Osteoblast (primary cell): ENCODE results near the gene DNAH8. TPM values are rescaled to one million over a fixed set of nuclear protein-coding genes. Genes with fewer than 3 reads are reported as not detected.
A peak's percentile ranks its signal among the peaks of the same experiment; 100 is the strongest.

Experiments used
- DNase-seq: peaks from one replicate; pipeline ENCODE4 v3.0.0; 2011; ENCODE audit warnings: low spot score, mixed read lengths; ENCODE audit not compliant: insufficient read length; ENCODE audit errors: missing footprints
- H2AFZ ChIP-seq: 2 replicates; pipeline ENCODE4 v1.6.0; 2011; ENCODE audit warnings: mild to moderate bottlenecking, low read length
- H3K27ac ChIP-seq: 2 replicates; pipeline ENCODE4 v1.5.1; 2011; ENCODE audit warnings: mild to moderate bottlenecking, low read depth, low read length, moderate library complexity
- H3K27me3 ChIP-seq: 2 replicates; pipeline ENCODE4 v1.6.0; 2012; ENCODE audit warnings: mild to moderate bottlenecking, control low read depth, inconsistent platforms, low read length, moderate library complexity; ENCODE audit not compliant: insufficient read depth
- H3K36me3 ChIP-seq: 2 replicates; pipeline ENCODE4 v1.5.1; 2011; ENCODE audit warnings: mild to moderate bottlenecking, low read length, control low read depth, moderate library complexity; ENCODE audit not compliant: insufficient read depth
- H3K4me1 ChIP-seq: 2 replicates; pipeline ENCODE4 v1.5.1; 2011; ENCODE audit warnings: mild to moderate bottlenecking, low read length, control low read depth, moderate library complexity; ENCODE audit not compliant: insufficient read depth
- H3K4me2 ChIP-seq: 2 replicates; pipeline ENCODE4 v1.6.0; 2011; ENCODE audit warnings: mild to moderate bottlenecking, low read length; ENCODE audit not compliant: insufficient read depth
- H3K4me3 ChIP-seq: fragments of 200-600 bp; sonication (generic); 3 replicates; pipeline ENCODE4 v1.5.1; 2012; ENCODE audit warnings: mild to moderate bottlenecking, low read length, inconsistent platforms; ENCODE audit not compliant: insufficient read depth
- H3K79me2 ChIP-seq: 2 replicates; pipeline ENCODE4 v1.6.0; 2012; ENCODE audit warnings: mild to moderate bottlenecking, low read length, control low read depth, inconsistent platforms; ENCODE audit not compliant: insufficient read depth
- H3K9me3 ChIP-seq: 2 replicates; pipeline ENCODE4 v1.5.1; 2011; ENCODE audit warnings: low read depth, low read length, control low read depth
- H4K20me1 ChIP-seq: 2 replicates; pipeline ENCODE4 v1.6.0; 2012; ENCODE audit warnings: mild to moderate bottlenecking, low read length, control low read depth; ENCODE audit not compliant: insufficient read depth
- CTCF ChIP-seq: IDR thresholded peaks from 2 replicates; pipeline ENCODE4 v1.5.1; 2011; ENCODE audit warnings: mild to moderate bottlenecking, low read depth, low read length, moderate library complexity; ENCODE audit errors: extremely low read depth
- total RNA-seq: library from RNA; depleted of rRNA; stranded (reverse); fragments of >200 nt; gene quantifications from 2 replicates; pipeline ENCODE4 v1.2.3, GENCODE V29; 2012

DNAH8 gene
- total RNA-seq, 1 donor = 0.36 TPM

GRCh38 chr6:39003072-39003471 lies 288.0 kb downstream of the DNAH8 start:
- Histone ChIP-seq H3K4me3 (no peak overlapping the region), H4K20me1 (no peaks in the 10 kb centered on the region), H3K27me3 (no peaks in the 10 kb centered on the region), H3K27ac (no peak overlapping the region), H3K79me2 (no peaks in the 10 kb centered on the region), H3K36me3 (no peaks in the 10 kb centered on the region), H3K4me2 (no peak overlapping the region), H3K9me3 (no peaks in the 10 kb centered on the region), H3K4me1 (no peaks in the 10 kb centered on the region), H2AFZ (no peak overlapping the region)
- no peak for DNase-seq
- TF ChIP-seq CTCF = peak; percentile 21

GRCh38 chr6:39003492-39003891 lies 288.4 kb downstream of the DNAH8 start:
- H3K27me3 ChIP-seq = no peaks in the 10 kb centered on the region
- no peak overlapping the region for H3K4me3 ChIP-seq
- no peaks in the 10 kb centered on the region for H3K79me2 ChIP-seq
- DNase-seq = no peak
- no peak for TF ChIP-seq CTCF
- H2AFZ ChIP-seq = no peak overlapping the region
- no peaks in the 10 kb centered on the region for H3K4me1 ChIP-seq
- no peak overlapping the region for H3K4me2 ChIP-seq
- no peaks in the 10 kb centered on the region for H3K36me3 ChIP-seq
- no peaks in the 10 kb centered on the region for H4K20me1 ChIP-seq
- no peaks in the 10 kb centered on the region for H3K9me3 ChIP-seq
- H3K27ac ChIP-seq = no peak overlapping the region

- no peak overlapping the region for H2AFZ ChIP-seq
- H4K20me1 ChIP-seq = no peaks in the 10 kb centered on the region
- no peak overlapping the region for H3K4me3 ChIP-seq
- no peaks in the 10 kb centered on the region for H3K9me3 ChIP-seq
- DNase-seq = no peak
- H3K36me3 ChIP-seq = no peaks in the 10 kb centered on the region
- H3K27ac ChIP-seq = no peak overlapping the region
- H3K4me2 ChIP-seq = no peak overlapping the region
- no peaks in the 10 kb centered on the region for H3K79me2 ChIP-seq
- no peaks in the 10 kb centered on the region for H3K27me3 ChIP-seq
- H3K4me1 ChIP-seq = no peaks in the 10 kb centered on the region
- TF ChIP-seq CTCF = no peak
Measured at GRCh38 chr6:39004801-39005200, 289.7 kb downstream of the DNAH8 start.

GRCh38 chr6:39005774-39006173 lies 290.7 kb downstream of the DNAH8 start:
- H3K4me3 ChIP-seq = no peak overlapping the region
- no peaks in the 10 kb centered on the region for H4K20me1 ChIP-seq
- no peak overlapping the region for H3K4me2 ChIP-seq
- TF ChIP-seq CTCF = no peak
- H3K79me2 ChIP-seq = no peaks in the 10 kb centered on the region
- H2AFZ ChIP-seq = no peak overlapping the region
- peak; percentile 42 for DNase-seq
- H3K27me3 ChIP-seq = no peaks in the 10 kb centered on the region
- no peaks in the 10 kb centered on the region for H3K9me3 ChIP-seq
- H3K4me1 ChIP-seq = no peaks in the 10 kb centered on the region
- H3K27ac ChIP-seq = no peak overlapping the region
- H3K36me3 ChIP-seq = no peaks in the 10 kb centered on the region
